Testis (tissue), 2 donors: Measurements from ENCODE around the gene DPP3.

Source experiments
- POLR2A ChIP-seq: fragments of 450-650 bp; IDR thresholded peaks from one replicate; pipeline ENCODE4 v1.6.1; 2017; ENCODE audit warnings: antibody characterized with exemption, mild to moderate bottlenecking, moderate library complexity
- TF ChIP-seq, protein P1 (sequence below), 3 experiments: fragments of 450-650 bp in 2 of 3; fragments of 200-600 bp in 1 of 3; sonication (generic) in 1 of 3; IDR thresholded peaks; one replicate each; pipeline ENCODE4 v1.5.1; 2016 to 2019; ENCODE audit warnings: antibody characterized with exemption in 3 of 3, mild to moderate bottlenecking in 2 of 3, moderate library complexity in 1 of 3

DNA sequence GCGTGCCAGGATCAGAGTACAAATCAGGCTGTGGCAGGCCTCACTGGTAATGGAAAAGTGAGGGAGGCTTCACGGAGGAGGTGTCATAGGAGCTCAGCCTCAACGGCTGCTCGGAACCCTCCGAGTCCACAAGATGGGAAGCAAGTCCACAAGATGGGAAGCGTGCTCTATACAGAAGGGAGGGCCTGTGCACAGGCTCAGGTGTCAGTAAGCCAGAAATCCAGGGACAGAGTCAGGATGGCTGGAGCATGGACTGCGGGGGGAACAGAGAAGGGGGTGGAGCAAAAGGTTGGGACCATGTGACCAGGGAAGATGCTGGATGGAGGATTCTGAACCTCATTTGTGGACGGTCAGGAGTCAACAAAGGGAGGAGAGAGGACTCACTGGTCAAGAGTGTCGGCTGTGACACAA lies 3.4 kb upstream of the DPP3 start:
- TF ChIP-seq, protein P1, sequence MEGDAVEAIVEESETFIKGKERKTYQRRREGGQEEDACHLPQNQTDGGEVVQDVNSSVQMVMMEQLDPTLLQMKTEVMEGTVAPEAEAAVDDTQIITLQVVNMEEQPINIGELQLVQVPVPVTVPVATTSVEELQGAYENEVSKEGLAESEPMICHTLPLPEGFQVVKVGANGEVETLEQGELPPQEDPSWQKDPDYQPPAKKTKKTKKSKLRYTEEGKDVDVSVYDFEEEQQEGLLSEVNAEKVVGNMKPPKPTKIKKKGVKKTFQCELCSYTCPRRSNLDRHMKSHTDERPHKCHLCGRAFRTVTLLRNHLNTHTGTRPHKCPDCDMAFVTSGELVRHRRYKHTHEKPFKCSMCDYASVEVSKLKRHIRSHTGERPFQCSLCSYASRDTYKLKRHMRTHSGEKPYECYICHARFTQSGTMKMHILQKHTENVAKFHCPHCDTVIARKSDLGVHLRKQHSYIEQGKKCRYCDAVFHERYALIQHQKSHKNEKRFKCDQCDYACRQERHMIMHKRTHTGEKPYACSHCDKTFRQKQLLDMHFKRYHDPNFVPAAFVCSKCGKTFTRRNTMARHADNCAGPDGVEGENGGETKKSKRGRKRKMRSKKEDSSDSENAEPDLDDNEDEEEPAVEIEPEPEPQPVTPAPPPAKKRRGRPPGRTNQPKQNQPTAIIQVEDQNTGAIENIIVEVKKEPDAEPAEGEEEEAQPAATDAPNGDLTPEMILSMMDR (IDR thresholded peaks at IDR 0.05), result no peak
- TF ChIP-seq POLR2A, result no peak
